Mesendoderm (in vitro differentiated cells): ENCODE measurements around the gene TSSK2.

ENCODE experiments used
- DNase-seq: peaks from one replicate; pipeline ENCODE4 v3.0.0; 2013
- H2AK5ac ChIP-seq: 2 replicates; pipeline ENCODE4 v1.6.1; 2013; ENCODE audit warnings: low read length, inconsistent platforms
- H2BK120ac ChIP-seq: 2 replicates; pipeline ENCODE4 v1.6.1; 2013; ENCODE audit warnings: low read depth, mild to moderate bottlenecking, low read length, moderate library complexity, mixed read lengths
- H2BK15ac ChIP-seq: replicated peaks from 2 replicates; pipeline ENCODE4 v1.6.1; 2013; ENCODE audit warnings: low read depth, mild to moderate bottlenecking, moderate library complexity
- H2BK5ac ChIP-seq: 2 replicates; pipeline ENCODE4 v1.6.1; 2013; ENCODE audit warnings: low read length, inconsistent platforms
- H3K18ac ChIP-seq: 2 replicates; pipeline ENCODE4 v1.6.1; 2013; ENCODE audit warnings: mild to moderate bottlenecking, low read length, mixed read lengths
- H3K23ac ChIP-seq: one replicate; pipeline ENCODE4 v1.6.1; 2013; ENCODE audit warnings: low read length
- H3K27ac ChIP-seq: 2 replicates; pipeline ENCODE4 v1.5.1; 2013; ENCODE audit warnings: low read depth, mild to moderate bottlenecking, inconsistent platforms, low read length, moderate library complexity
- H3K27me3 ChIP-seq: 2 replicates; pipeline ENCODE4 v1.6.1; 2013; ENCODE audit warnings: low read length, control low read depth, mild to moderate bottlenecking, inconsistent platforms; ENCODE audit not compliant: insufficient read depth, poor library complexity
- H3K36me3 ChIP-seq: 2 replicates; pipeline ENCODE4 v1.6.1; 2013; ENCODE audit warnings: low read length, inconsistent platforms; ENCODE audit not compliant: control insufficient read depth, insufficient read depth
- H3K4ac ChIP-seq: one replicate; pipeline ENCODE4 v1.6.1; 2013; ENCODE audit warnings: low read depth, mild to moderate bottlenecking, low read length, moderate library complexity
- H3K4me1 ChIP-seq: 2 replicates; pipeline ENCODE4 v1.6.1; 2013; ENCODE audit warnings: low read depth, low read length, inconsistent platforms; ENCODE audit not compliant: control insufficient read depth
- H3K4me2 ChIP-seq: 2 replicates; pipeline ENCODE4 v1.6.1; 2013; ENCODE audit warnings: low read length
- H3K4me3 ChIP-seq: 2 replicates; pipeline ENCODE4 v1.5.1; 2013; ENCODE audit warnings: mild to moderate bottlenecking, low read length
- H3K56ac ChIP-seq: one replicate; pipeline ENCODE4 v1.6.1; 2013; ENCODE audit warnings: low read length
- H3K79me1 ChIP-seq: 2 replicates; pipeline ENCODE4 v1.6.1; 2013; ENCODE audit warnings: low read length, inconsistent platforms
- H3K79me2 ChIP-seq: 2 replicates; pipeline ENCODE4 v1.6.1; 2013; ENCODE audit warnings: mild to moderate bottlenecking, low read length; ENCODE audit not compliant: control insufficient read depth, insufficient read depth
- H3K9ac ChIP-seq: 2 replicates; pipeline ENCODE4 v1.6.1; 2013; ENCODE audit warnings: low read length, inconsistent platforms
- H4K5ac ChIP-seq: one replicate; pipeline ENCODE4 v1.6.1; 2013; ENCODE audit warnings: low read length
- H4K8ac ChIP-seq: one replicate; pipeline ENCODE4 v1.6.1; 2013; ENCODE audit warnings: low read depth, mild to moderate bottlenecking, control low read depth, low read length, moderate library complexity
- WGBS: extraction: QIAGEN DNeasy Blood & Tissue Kit; methylation state at CpG from one replicate; pipeline ENCODE4 v1.1.7; 2013; ENCODE audit warnings: low lambda C conversion rate, missing lambda C conversion rate; ENCODE audit not compliant: insufficient coverage; ENCODE audit errors: extremely low coverage; 5-methylcytosine and 5-hydroxymethylcytosine counted together

TSSK2 gene

DNA sequence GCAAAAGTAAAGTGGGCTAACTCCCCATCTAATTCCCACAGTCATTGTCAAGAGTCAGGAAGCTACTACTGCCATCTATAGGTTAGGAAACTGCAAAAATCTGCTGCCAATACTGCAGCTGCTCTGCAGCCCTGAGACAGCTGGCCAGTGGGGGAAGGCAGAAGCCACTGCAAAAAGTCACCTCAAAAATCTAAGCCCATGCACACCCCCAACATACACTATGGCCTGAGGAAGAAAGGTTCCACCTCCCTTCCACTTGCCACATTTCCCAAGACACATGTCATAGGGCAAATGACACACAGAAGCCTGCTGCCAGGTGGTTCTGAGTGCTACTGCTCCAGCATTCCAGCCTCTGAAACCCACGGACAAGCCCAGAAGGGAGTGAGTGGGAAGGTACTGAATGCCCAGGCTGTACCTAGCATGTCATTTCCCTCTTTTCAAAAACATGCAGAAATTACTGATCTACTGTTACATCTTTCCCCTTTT, 45.8 kb upstream of the TSSK2 start:
- no peak overlapping the region for H3K27ac ChIP-seq

DNA sequence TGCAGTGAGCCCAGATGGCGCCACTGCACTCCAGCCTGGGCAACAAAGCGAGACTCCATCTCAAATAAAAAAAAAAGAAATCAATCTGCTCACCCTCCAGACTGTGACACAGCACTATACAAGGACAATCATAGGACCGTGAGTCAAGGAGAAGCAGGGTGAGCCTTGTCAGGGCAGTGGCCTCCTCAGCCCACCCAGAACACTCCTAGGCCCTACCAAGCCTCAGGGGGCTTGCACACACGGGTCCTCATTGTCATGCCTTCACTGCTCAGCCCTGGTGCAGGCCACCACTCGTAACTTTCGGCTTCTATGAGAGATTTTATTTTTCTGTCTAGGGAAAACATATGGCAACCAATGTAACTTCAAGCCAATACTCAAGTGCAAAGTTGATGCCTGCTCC, 44.7 kb upstream of the TSSK2 start:
- Histone ChIP-seq H3K27ac (peak overlapping the region; percentile 17), H2BK5ac (peak overlapping the region; percentile 71), H2AK5ac (no peak overlapping the region), H3K4ac (no peak overlapping the region), H3K23ac (no peak overlapping the region), H3K36me3 (peaks cover 1% of the 10 kb centered on the region), H4K5ac (peak overlapping the region; percentile 65), H3K27me3 (no peaks in the 10 kb centered on the region), H3K9ac (no peak overlapping the region), H3K79me2 (peaks cover 3% of the 10 kb centered on the region), H4K8ac (no peak overlapping the region), H3K4me3 (no peak overlapping the region), H2BK120ac (no peak overlapping the region), H3K4me2 (no peak overlapping the region), H3K18ac (no peak overlapping the region), H3K4me1 (peaks cover 4% of the 10 kb centered on the region), H2BK15ac (no peak overlapping the region), H3K56ac (peak overlapping the region; percentile 31), H3K79me1 (peaks cover 11% of the 10 kb centered on the region)
- WGBS, result no CpG with 5 or more reads among the region's 6 CpGs
- no peak for DNase-seq

More for the DNA sequence above, 45.8 kb upstream of the TSSK2 start:
- Histone ChIP-seq H3K4me2 (no peak overlapping the region), H3K18ac (no peak overlapping the region), H3K56ac (peak overlapping the region; percentile 52), H2BK15ac (no peak overlapping the region), H3K36me3 (peaks cover 1% of the 10 kb centered on the region), H3K79me1 (peaks cover 11% of the 10 kb centered on the region), H3K79me2 (peaks cover 3% of the 10 kb centered on the region), H2BK120ac (no peak overlapping the region), H3K27me3 (no peaks in the 10 kb centered on the region), H3K23ac (no peak overlapping the region), H2AK5ac (no peak overlapping the region), H3K4ac (no peak overlapping the region), H4K8ac (no peak overlapping the region), H3K4me1 (peaks cover 4% of the 10 kb centered on the region), H4K5ac (no peak overlapping the region), H3K4me3 (no peak overlapping the region), H3K9ac (peak overlapping the region; percentile 17), H2BK5ac (no peak overlapping the region)
- no CpG with 5 or more reads among the region's 1 CpG for WGBS
- DNase-seq, result peak; percentile 60

- H3K27ac ChIP-seq, result no peak overlapping the region
These were observed 44.2 kb upstream of the TSSK2 start for GRCh38 chr22:19086896-19087295.

GRCh38 chr22:19088866-19089595, 42.1 kb upstream of the TSSK2 start:
- H3K36me3 ChIP-seq, result peaks cover 1% of the 10 kb centered on the region
- H2BK120ac ChIP-seq, result no peak overlapping the region
- H4K5ac ChIP-seq, result no peak overlapping the region
- no peak overlapping the region for H3K18ac ChIP-seq
- H3K4me1 ChIP-seq, result peaks cover 4% of the 10 kb centered on the region
- no peak overlapping the region for H3K27ac ChIP-seq
- no peak overlapping the region for H3K4ac ChIP-seq
- no peak overlapping the region for H2AK5ac ChIP-seq
- H3K79me2 ChIP-seq, result peaks cover 3% of the 10 kb centered on the region
- H3K56ac ChIP-seq, result no peak overlapping the region
- no CpG with 5 or more reads among the region's 14 CpGs for WGBS
- no peak overlapping the region for H3K9ac ChIP-seq
- peaks cover 11% of the 10 kb centered on the region for H3K79me1 ChIP-seq
- H3K23ac ChIP-seq, result no peak overlapping the region
- H3K27me3 ChIP-seq, result no peaks in the 10 kb centered on the region
- H3K4me3 ChIP-seq, result no peak overlapping the region
- H3K4me2 ChIP-seq, result no peak overlapping the region
- no peak overlapping the region for H4K8ac ChIP-seq
- no peak overlapping the region for H2BK5ac ChIP-seq
- DNase-seq, result no peak
- H2BK15ac ChIP-seq, result no peak overlapping the region

More at GRCh38 chr22:19086896-19087295, 44.2 kb upstream of the TSSK2 start:
- Histone ChIP-seq H3K4me3 (no peak overlapping the region), H3K9ac (no peak overlapping the region), H2AK5ac (no peak overlapping the region), H4K8ac (no peak overlapping the region), H3K23ac (no peak overlapping the region), H3K27me3 (no peaks in the 10 kb centered on the region), H3K79me1 (peaks cover 11% of the 10 kb centered on the region), H2BK15ac (no peak overlapping the region), H3K79me2 (peaks cover 3% of the 10 kb centered on the region), H3K18ac (no peak overlapping the region), H2BK5ac (no peak overlapping the region), H3K36me3 (peaks cover 1% of the 10 kb centered on the region), H4K5ac (no peak overlapping the region), H3K4ac (no peak overlapping the region), H3K4me1 (peaks cover 4% of the 10 kb centered on the region), H3K56ac (no peak overlapping the region), H2BK120ac (no peak overlapping the region), H3K4me2 (no peak overlapping the region)
- DNase-seq, result no peak
- no CpG with 5 or more reads among the region's 3 CpGs for WGBS

GRCh38 chr22:19090183-19090582, 40.9 kb upstream of the TSSK2 start:
- Histone ChIP-seq H3K9ac (no peak overlapping the region), H3K27me3 (no peaks in the 10 kb centered on the region), H4K8ac (no peak overlapping the region)

More at GRCh38 chr22:19090183-19090582, 40.9 kb upstream of the TSSK2 start:
- H3K79me2 ChIP-seq, result peaks cover 3% of the 10 kb centered on the region
- no peak overlapping the region for H3K4ac ChIP-seq
- H3K4me1 ChIP-seq, result peaks cover 4% of the 10 kb centered on the region
- peaks cover 1% of the 10 kb centered on the region for H3K36me3 ChIP-seq
- no peak overlapping the region for H4K5ac ChIP-seq
- no peak overlapping the region for H2AK5ac ChIP-seq
- no peak overlapping the region for H3K4me3 ChIP-seq
- H3K23ac ChIP-seq, result no peak overlapping the region
- H3K79me1 ChIP-seq, result peaks cover 11% of the 10 kb centered on the region
- DNase-seq, result no peak
- no peak overlapping the region for H3K18ac ChIP-seq
- no CpG with 5 or more reads among the region's 2 CpGs for WGBS
- H2BK5ac ChIP-seq, result no peak overlapping the region
- H2BK120ac ChIP-seq, result no peak overlapping the region
- H3K56ac ChIP-seq, result no peak overlapping the region
- H3K4me2 ChIP-seq, result no peak overlapping the region
- no peak overlapping the region for H3K27ac ChIP-seq
- H2BK15ac ChIP-seq, result no peak overlapping the region
